ENCODE results near the gene CC2D2A.
"Not testable (repeated sequence)": the region's sequence is repeated elsewhere in the genome, so short reads cannot be mapped to it uniquely, and the experiment has no call there.

The CC2D2A gene

DNA sequence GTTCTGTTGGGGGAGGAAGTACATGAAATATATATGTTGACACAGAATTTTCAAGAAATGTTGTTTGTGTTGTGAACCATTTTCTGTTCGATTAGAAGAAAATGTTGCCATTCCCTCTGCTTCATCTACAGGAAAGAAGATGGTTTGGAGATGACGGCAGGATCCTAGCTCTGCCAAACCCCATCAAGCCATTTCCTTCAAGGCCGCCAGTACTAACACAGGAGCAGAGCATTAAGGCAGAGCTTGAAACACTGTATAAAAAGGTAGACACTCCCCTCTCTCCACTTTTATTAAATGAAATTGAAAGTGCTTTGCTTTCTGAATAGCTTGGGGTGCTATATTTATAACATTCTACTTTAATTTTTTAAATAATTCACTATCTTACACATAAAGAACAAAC lies 46.8 kb downstream of the CC2D2A start:
- no peak for DNase-seq (ENCODE audit: low read depth in 3 of 3)

DNA sequence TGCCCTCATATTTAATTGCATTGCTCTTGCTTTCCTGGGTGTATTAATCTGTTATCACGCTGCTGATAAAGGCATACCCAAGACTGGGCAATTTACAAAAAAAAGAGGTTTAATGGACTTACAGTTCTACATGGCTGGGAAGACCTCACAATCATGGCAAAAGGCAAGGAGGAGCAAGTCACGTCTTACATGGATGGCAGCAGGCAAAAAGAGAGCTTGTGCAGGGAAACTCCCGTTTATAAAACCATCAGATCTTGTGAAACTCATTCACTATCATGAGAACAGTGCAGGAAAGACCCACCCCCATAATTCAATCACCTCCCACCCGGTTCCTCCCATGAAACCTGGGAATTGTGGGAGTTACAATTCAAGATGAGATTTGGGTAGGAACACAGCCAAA lies 48.0 kb downstream of the CC2D2A start:
- not testable (repeated sequence) for DNase-seq (ENCODE audit: low read depth in 3 of 3)

DNA sequence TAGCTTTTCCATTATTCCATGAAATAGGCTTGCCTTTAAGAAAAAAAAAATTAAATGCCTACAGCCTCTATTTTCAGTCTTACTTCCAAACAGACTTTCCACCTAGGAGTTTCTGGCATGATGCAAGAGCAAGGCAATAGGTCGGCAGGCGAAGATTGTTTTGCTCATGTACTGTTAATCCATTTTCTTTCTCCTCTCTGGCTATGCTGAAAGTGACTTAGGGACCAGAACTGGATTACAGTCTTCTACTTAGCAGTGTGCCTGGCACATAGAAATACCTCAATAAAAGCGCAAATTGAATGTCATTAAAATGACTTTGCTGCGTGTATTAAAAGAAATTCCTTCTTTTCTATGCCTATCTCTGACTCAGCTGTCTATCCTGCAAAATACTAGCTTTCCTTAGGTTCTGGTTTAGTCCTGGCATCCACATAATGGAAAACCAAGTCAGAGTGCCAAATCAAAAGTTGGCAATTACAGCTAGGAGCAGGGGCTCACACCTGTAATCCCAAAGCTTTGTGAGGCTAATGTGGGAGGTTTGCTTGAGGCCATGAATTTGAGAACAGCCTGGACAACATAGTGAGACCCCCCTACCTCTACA lies 51.9 kb downstream of the CC2D2A start:
- DNase-seq (ENCODE audit: low read depth in 3 of 3), result no peak

DNA sequence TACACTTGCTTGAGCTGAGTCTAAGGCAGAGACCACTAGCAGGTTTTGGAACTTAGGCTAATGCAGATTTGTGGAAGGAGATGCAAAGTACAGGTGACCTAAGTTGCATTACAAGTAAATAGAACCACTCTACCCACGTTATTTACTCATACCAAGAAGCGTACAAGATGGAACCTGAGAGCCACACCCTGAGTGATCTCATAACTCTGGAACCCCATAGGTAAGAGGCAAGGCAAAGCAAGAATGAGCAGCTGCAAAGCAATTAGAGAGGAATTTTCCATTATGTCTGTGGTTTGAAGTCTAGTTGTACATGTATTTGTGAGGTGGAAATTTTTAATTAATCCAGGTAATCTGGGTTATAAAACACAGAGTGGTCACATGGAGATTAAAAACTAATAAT lies 55.4 kb downstream of the CC2D2A start:
- no peak for DNase-seq (ENCODE audit: low read depth in 3 of 3)

DNA sequence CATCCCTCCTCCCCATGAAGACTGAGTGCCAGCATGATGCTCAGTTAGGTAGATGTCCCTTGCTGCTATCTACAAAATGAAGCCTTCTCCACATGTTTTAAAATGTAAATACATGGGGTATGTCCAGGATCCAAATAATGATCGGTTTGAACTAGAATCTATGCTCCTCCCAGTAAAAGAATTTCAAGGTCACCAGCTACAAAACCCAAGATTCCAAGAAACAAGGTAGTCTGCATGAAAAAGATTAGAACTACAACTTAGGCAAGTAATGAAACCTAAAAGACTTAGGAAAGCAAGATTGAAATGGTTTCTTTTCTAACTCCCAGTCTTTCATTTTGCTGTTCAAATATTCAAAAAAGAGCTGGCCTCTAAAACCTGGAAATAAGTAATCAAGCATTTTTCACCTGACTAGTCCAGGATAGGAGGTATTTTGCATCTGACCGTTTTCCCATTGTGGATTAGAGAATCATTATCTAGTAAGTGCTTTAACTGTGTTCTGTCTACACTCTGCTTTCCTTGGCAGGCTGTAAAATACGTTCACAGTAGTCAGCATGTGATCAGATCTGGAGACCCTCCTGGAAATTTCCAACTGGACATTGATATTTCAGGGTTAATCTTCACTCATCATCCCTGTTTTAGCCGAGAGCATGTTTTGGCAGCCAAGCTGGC lies 57.4 kb downstream of the CC2D2A start:
- no peak for DNase-seq (ENCODE audit: low read depth in 3 of 3)

DNA sequence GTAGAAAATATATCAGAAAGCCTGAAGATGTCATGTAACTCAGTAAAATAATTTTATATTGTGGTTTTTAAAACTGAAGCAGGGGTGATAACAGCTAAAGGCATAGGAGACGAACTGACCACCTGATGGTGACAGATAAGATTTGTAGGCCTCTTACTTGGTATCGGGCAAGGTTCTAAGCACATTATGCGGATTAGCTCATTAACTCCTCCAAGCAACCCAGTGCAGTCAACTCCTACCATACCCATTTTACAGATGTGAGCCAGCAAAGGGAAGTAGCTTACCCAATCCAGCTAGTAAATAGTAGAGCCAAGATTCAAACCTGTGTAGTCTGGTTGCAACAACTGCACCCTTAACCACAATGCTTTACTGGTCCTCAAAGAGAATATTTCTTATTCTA lies 62.1 kb downstream of the CC2D2A start:
- DNase-seq (ENCODE audit: low read depth in 3 of 3), result no peak

DNA sequence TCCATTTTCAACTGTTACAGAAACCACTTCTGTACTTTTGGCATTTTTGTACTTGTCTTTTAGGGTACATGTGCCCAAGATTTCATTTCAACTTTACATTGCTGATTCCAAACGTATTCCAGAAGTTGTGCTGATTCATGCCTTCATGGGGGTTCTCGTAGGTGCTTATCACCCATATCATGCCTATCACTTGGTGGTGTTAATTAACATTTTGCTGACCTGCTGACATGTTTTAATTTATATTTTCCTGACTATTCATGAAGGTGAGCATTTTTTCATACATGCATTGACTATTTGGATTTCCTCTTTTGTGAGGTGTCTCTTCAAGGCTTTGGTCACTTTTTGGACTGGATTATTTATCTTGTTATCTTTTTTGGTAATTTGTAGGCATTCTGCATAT lies 64.1 kb downstream of the CC2D2A start:
- DNase-seq (ENCODE audit: low read depth in 3 of 3), result no peak

DNA sequence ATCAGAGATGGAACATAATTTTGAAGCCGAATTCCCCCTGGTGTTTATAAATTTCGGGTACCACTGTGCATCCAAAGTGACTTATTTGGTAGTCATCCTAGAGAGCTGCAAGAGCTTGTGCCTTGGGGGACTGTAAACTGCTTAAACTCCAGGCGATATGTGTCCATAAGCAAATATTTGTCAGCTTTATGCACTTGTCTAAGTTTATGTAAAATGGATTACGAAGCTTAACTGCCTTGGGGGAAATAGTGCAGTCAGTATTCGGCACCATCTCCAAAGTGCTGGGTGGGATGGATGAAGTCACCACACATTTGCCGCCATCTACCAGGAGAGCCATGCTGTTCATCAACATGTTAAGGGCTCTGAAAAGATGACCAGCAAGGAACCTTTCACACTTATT lies 65.9 kb downstream of the CC2D2A start:
- DNase-seq (ENCODE audit: low read depth in 3 of 3), result no peak

DNA sequence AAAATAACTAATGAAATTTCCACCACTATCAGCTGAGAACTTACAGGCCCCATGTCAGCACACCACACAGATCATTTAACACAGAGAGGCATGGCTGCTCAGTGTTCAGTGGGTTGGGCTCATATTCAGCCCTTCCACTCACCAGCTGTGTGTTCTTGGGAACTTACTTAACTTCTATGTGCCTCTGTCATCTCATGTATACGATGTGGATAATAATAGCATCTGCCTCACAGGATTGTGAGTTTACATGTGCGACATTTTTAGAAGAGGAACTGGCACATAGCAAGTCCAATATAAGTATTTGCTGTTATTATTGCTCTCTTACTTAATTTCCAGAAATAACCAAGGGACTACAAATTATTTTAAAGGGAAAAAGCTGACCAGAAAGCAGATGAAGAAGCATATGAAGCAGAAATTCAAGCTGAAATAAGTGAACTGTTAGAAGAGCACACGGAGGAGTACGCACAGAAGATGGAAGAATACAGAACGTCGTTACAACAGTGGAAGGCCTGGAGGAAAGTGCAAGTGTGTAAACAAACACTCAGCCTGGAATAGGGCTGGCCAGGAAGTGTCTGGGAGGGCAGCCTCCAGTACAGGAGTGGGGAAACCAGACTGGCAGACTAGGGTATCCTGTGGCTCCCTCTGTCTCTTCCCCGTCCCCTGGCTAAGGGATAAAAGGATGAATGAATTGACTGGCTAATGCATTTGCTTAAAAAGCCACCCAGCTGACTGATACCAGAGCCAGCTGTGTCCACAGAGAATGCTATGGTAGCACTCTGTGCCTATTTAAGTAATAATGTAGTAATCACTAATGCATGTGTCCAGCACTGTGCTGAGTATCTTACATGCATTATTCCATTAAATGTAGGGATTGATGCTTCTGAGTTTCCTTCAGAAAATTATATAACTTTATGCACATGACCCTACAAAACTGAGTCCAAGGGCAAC lies 67.1 kb downstream of the CC2D2A start:
- no peak for DNase-seq (ENCODE audit: low read depth in 3 of 3)

DNA sequence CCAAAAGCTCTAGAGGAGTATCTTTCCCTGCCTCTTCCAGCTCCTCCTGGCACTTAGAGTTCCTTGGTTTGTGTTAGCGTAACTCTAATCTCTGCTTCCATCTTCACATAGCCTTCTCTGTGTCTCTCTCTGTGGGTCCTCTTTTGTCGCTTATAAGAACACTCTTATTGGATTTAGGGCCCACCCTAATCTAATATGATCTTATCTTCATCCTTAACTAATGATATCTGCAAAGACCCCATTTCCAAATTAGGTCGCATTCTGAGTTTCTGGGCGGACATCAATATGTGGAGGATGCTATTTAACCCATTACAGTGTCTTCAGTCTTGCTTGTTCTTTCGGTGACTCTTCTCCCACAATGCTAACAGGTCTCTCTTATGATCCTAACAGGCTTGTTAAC lies 72.3 kb downstream of the CC2D2A start:
- DNase-seq (ENCODE audit: low read depth in 3 of 3), result no peak

DNA sequence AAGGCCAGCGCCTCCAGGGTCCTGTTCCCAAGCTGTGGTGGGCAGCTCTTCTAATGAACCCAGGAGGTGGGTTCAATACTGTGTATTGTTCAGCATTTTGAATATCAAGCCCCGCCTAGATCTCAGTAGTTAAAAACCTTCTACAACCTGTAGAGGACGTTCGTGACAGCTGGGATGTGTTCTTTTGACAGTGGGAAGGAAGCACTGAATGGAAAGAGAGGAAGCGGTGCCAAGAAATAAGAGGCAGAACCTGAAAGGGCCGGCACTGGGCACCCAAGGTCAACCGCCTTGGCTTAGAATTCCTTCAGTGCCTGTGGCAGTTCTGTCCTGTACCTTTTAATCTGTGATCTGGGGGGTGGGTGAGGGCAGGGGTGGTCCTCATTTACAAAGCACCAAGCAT lies 73.1 kb downstream of the CC2D2A start:
- DNase-seq (ENCODE audit: low read depth in 3 of 3), result no peak

DNA sequence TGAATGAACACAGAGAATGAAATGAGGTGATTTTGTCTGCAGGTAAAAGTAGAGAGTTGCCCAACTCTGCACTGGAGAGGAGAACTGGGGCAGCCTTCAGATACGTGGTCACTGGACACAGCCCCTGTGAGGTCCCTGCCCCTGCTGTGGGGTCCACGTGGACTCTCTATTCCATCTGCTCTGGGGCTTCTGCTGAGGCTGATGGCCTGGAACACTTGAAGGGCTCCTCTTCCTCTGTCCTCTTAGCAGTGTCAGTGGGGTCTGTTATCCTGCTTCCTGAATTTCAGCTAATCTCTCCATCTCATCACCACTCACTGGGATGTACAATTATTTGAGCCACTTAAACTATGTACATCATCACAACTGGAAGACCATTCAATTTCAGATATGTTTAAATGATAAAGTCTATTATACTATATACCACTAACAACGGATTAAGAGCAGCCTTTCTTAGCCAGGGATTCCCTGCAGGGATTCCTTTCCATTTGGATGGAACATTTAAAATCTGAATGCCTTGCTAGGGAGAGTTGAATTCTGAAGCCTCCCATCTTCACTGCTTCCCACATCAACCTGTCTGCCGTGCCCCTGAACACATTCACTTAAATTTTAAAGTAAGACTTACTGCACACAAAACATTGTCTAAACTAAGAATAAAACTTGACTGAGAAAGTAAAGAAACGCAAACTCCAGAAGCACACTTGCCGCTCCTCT lies 74.0 kb downstream of the CC2D2A start:
- DNase-seq (ENCODE audit: low read depth in 3 of 3), result no peak

DNA sequence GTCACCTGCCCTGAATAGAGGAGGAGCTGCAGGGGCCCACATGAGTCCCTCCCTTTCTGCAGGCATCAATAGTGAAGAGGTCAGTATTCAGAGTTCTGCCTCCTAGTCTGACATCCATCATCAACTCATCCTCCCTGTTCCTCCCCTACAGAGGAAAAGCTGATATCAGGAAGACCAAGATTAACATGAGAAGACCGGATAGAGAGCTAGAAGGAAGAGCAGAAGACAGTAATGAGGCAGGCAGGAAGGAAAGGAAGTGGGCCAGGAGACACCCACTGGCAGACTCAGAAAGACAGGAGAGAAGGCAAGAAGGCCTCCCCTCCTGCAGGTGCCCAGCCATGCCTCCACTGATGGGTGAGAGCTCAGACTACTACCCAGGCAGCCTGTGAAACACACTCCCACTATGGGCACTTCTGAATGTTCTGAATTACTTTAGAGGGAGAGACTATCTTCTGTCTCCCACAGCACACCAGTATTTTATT lies 74.6 kb downstream of the CC2D2A start:
- DNase-seq (ENCODE audit: low read depth in 3 of 3), result no peak

DNA sequence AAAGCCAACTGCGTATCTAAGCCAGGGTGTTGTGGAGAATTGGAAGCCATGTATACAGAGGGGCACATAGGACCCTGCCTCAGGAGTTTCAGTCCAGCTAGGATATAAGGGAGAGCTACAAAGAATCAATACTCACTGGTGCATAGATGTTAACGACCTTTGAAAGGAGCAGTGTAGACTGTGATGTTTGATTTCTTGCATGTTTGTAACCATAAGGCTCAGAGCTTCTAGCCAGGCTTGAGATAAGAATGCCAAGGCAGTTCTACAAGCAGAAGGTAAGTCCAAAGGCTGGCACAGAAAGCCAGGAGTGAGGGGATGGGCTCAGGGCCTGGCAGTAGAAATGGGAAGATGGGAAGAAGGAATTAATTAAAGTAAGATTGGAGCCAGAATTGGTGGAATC lies 75.7 kb downstream of the CC2D2A start:
- no peak for DNase-seq (ENCODE audit: low read depth in 3 of 3)

DNA sequence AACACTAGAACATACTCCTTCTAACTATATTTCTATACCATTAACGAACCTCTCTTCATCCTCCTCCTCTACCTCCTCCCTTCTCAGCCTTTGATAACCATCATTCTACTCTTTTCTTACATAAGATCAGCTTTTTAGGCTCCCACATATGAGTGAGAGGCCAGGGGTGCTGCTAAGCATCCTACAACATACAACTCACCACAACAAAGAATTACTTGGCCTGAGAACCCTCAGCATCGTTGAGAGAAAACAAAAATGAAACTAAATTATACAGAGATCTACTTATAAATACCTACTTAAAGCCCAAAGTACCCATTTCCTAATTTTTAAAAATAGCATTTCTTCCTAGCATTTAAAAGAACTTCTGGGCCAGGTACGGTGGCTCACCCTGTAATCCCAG lies 77.7 kb downstream of the CC2D2A start:
- DNase-seq (ENCODE audit: low read depth in 3 of 3), result no peak

DNA sequence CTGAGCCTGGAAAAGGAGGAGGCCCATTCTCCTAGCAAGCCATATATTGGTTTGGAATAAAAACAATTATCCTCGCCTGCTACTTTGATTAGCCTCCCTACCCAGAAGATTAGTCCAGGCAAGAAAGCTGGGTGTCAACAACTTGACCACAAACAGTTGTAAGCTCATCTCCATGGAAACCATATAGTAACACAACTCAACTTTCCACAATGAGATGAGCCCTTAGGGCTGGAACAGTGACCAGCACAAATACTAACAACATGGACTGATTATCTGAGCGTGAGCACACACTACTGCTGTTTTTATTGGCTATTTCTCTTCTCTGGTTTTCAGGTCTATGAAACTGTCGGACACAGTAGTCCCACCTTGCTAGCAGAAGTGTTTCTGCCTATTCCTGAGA lies 80.8 kb downstream of the CC2D2A start:
- DNase-seq (ENCODE audit: low read depth in 3 of 3), result no peak

DNA sequence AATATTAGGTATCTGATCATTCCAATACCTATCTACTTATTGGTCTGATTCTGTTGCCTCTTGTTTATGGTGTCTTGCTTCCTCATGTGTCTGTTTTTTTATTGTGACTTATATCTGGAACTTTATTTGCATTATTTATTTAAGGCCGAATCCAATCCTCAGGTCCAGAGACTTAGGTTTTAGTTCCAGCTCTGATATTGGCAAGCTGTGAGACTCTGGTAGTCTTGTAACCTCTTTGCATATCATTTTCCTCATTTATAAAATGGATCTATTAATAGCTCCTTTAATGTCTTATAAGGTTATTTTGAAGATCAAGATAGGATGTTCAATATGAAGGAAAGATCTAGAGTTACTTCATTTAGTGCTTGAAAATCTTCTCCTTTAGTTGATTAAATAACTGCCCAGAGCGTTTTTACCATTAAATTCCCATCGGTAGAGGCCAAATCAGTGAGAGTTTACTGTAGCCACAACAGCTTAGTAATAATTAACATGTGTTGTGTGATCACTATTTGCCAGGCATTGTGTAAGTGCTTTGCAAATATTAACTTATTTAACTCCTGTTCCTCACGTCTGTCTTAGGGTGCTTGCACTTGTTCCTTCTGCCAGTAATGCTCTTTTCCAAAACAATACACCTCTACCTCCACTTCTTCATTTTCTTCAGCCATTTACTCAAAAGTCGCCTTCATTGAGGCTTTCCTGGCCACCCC lies 82.2 kb downstream of the CC2D2A start:
- DNase-seq (ENCODE audit: low read depth in 3 of 3), result no peak

DNA sequence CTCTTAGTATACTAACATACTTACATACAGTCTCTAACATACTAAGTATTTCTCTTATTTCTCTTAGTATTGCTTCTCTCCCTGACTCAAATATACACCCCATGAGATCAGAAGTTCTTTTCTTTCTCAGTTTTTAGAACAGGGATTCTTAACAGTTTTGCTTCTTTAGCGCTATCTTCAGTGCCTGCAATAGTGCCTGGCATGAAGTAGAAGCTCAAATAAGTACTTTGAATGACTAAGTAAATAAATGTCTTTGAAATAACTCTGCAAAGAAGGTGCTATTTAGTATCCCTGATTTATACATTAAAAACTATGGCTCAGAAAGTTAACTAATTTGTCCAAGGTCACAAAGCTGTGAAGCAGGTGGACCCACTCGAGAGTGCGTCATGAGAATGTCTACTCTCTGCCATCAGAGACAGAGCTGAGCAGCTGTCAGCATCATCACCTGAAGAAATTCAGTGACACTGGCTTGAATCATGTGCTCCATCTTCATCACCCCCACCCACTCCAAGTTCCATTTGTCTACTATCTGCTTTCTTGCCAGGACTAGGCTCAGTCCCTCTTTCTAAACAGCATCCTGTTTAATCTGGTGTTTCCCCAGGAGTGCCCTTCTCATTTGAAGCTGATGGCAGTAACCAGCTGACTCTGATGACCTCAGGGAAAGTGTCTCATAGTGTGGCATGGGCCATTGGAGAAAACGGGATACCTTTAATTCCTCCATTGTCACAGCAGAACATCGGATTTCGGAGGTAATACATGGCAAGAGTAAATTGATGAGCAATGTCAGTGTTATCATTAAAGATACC lies 83.1 kb downstream of the CC2D2A start:
- no peak for DNase-seq (ENCODE audit: low read depth in 3 of 3)

DNA sequence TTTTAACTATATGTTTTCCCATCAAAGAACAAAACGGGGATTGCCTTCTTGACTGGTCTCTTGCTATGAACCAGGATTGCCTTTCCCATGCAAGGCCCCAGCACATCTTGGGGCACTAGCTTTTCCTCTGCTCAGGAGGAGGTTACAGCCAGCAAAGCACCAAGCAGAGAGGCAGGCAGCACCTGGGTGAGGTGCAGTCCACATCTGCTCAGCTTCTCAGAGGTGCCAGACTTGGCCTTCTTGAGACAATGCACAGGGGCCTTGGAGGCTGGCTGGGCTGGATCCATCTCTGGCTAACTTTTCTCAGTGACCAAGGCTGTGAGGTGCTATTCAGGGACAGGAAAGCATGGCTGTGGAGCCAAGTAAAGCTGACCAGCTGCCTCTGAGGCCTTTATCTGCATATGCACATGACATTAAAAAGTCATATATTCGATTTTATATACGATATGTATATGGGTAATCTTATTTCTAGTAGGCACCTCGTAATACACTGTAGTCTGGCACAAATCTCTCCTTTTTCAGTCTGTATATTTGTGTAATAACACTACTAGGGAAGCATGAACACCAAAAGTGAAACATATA lies 86.9 kb downstream of the CC2D2A start:
- no peak for DNase-seq (ENCODE audit: low read depth in 3 of 3)

Data from stimulated activated CD4-positive, alpha-beta T cell treated with anti-CD3 and anti-CD28 coated beads, TNF-alpha, amount 100 ng/mL, for 24 hours (primary cell).